ENCODE results near the gene UMODL1.

UMODL1 gene

GRCh38 chr21:42097860-42098454 lies 26.8 kb downstream of the UMODL1 start:
- DNase-seq (ENCODE audit: low read depth in 2 of 2): no peak

GRCh38 chr21:42098957-42099505 lies 27.9 kb downstream of the UMODL1 start:
- no peak for DNase-seq (ENCODE audit: low read depth in 2 of 2)

GRCh38 chr21:42101246-42101645 lies 30.1 kb downstream of the UMODL1 start:
- DNase-seq (ENCODE audit: low read depth in 2 of 2): no peak

GRCh38 chr21:42102076-42102475 lies 31.0 kb downstream of the UMODL1 start:
- no peak for DNase-seq (ENCODE audit: low read depth in 2 of 2)

- no peak for DNase-seq (ENCODE audit: low read depth in 2 of 2)
Observed at GRCh38 chr21:42102526-42102925, 31.4 kb downstream of the UMODL1 start.

GRCh38 chr21:42102991-42103390 lies 31.9 kb downstream of the UMODL1 start:
- no peak for DNase-seq (ENCODE audit: low read depth in 2 of 2)

GRCh38 chr21:42103843-42104242 lies 32.7 kb downstream of the UMODL1 start:
- no peak for DNase-seq (ENCODE audit: low read depth in 2 of 2)

GRCh38 chr21:42105476-42106315 lies 34.6 kb downstream of the UMODL1 start:
- DNase-seq (ENCODE audit: low read depth in 2 of 2): no peak

- DNase-seq (ENCODE audit: low read depth in 2 of 2): no peak
Observed at GRCh38 chr21:42106425-42106824, 35.3 kb downstream of the UMODL1 start.

- DNase-seq (ENCODE audit: low read depth in 2 of 2): no peak
Observed at GRCh38 chr21:42107177-42107880, 36.2 kb downstream of the UMODL1 start.

GRCh38 chr21:42107881-42108553 lies 36.9 kb downstream of the UMODL1 start:
- peak; percentile 54 to 57 for DNase-seq (ENCODE audit: low read depth in 2 of 2)

- no peak for DNase-seq (ENCODE audit: low read depth in 2 of 2)
Observed at GRCh38 chr21:42108554-42109340, 37.6 kb downstream of the UMODL1 start.

GRCh38 chr21:42109473-42109872 lies 38.4 kb downstream of the UMODL1 start:
- DNase-seq (ENCODE audit: low read depth in 2 of 2): no peak

GRCh38 chr21:42109873-42110525 lies 38.9 kb downstream of the UMODL1 start:
- DNase-seq (ENCODE audit: low read depth in 2 of 2): no peak

- DNase-seq (ENCODE audit: low read depth in 2 of 2): no peak
Observed at GRCh38 chr21:42110691-42111469, 39.8 kb downstream of the UMODL1 start.

- DNase-seq (ENCODE audit: low read depth in 2 of 2): no peak
Observed at GRCh38 chr21:42111470-42111743, 40.3 kb downstream of the UMODL1 start.

- DNase-seq (ENCODE audit: low read depth in 2 of 2): no peak
Observed at GRCh38 chr21:42111811-42112210, 40.7 kb downstream of the UMODL1 start.

GRCh38 chr21:42112238-42112637 lies 41.1 kb downstream of the UMODL1 start:
- no peak for DNase-seq (ENCODE audit: low read depth in 2 of 2)

GRCh38 chr21:42112857-42113256 lies 41.7 kb downstream of the UMODL1 start:
- no peak for DNase-seq (ENCODE audit: low read depth in 2 of 2)

GRCh38 chr21:42113926-42114409 lies 42.9 kb downstream of the UMODL1 start:
- DNase-seq (ENCODE audit: low read depth in 2 of 2): no peak
